HG02571 (cell line): ENCODE measurements around the gene AP5S1.

Source experiments
- ATAC-seq: cut with Tn5 transposase; IDR thresholded peaks from one replicate; pipeline ENCODE4 v1.9.1; 2021; ENCODE audit warnings: mild to moderate bottlenecking, moderate library complexity; ENCODE audit not compliant: unreplicated experiment

Gene AP5S1

DNA sequence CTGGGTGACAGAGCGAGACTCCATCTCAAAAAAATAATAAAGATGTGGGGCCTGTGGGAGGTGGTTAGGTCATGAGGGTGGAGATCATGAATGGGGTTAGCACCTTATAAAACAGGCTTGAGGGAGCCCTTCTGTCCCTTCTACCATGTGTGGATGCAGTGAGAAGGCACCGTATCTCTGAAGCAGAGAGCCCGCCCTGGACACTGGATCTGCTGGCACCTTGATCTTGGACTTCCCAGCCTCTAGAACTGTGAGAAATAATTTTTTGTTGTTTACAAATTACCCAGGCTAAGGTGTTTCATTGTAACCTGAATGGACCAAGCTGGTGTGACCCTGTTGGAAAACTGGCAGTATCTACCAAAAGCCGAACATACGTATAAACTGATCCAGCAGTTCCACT, 53.2 kb downstream of the AP5S1 start:
- no peak for ATAC-seq

DNA sequence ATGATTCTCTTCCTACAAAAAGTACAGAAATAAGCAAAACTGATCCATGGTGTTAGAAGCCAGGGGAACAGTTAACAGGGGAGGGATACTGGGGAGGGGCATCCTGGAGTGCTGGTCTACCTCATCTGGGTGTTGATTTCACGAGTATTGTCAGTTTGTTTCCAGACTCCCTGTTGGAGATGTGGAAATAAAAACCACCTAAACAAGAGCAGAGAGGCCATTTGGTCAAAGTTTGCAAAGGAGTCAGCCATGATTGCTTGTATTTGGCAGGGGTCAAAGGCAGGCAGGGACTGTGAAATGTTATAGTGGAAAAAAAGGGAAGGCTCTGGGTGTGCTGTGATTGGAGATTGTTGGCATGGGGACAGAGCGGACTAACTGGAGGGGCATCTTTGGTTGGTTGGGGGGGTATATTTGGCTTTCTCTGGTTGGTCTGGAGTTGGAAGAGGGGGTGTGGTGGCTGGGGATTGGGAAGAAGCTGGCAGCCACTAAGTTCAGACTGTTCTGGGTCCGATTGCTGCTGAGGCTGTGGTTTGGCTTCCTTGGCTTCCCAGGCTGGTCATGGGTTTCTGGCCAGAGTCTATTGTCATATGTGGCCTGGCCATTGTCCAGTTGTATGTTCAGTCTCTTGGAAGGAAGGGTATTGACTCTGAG, 54.0 kb downstream of the AP5S1 start:
- no peak for ATAC-seq

- ATAC-seq: no peak
Observed at GRCh38 chr20:3875378-3875974, 55.1 kb downstream of the AP5S1 start.

DNA sequence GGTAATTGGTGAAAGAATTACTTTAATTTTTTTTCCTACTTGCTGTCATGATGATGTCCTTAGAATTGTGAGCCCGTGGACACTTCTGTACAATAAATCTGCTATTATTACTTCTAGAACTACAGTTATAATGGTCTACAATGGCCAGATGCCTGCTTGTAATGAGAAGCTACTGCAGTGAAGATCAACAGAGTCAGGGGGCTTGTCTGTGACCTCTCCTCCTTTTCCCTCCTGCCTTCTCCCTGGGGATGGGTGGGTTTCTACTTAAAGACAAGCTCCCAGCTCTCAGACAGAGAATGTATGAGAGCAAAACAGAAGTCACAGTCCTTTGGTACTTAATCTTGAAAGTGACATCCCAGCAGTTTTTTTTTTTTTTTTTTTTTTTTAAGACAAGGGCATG, 55.7 kb downstream of the AP5S1 start:
- no peak for ATAC-seq

GRCh38 chr20:3876676-3877075, 56.3 kb downstream of the AP5S1 start:
- ATAC-seq: no peak
